ENCODE data around the gene CYP11A1. TPM values are rescaled to one million over a fixed set of nuclear protein-coding genes. Genes with fewer than 3 reads are reported as not detected.

CYP11A1 gene
- total RNA-seq, 4 donors from 2014 or later: 0.15 to 2.5 (median 0.67) TPM

DNA sequence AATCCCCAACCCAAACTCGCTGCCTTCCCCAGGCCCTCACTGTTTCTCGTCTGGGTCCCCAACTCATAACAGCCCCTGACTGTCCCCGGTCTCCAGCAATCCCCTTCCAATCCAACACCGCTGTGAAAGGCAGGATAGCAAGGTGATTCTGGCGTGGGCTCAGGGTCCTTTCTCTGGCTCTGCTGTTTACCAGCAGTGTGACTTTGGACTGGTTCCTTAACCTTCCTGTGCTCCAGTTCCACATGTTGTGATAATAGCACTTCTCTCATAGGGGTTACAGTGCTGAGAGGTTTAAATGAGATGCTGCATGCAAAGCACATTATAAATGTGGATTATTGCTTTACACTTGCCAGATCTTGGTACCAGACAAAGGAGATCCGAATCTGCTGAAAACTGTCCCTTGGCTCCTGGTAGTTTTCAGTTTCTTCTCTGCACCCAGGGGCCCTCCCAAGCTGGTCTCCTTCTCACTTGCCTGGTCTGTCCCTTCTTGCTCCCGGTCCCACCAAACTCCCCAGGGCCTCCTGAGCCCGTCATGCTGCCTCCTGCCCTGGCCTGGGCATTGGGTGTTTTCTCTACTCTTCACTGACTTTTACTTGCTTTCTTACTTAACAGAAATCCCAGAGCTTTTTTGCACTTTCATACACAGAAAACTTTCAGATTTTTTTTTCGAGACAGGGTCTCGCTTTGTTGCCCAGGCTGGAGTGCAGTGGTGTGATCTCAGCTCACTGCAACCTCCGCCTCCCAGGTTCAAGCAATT, 26.8 kb upstream of the CYP11A1 start:
- Histone ChIP-seq H3K4me3 (no peak overlapping the region), H3K27ac (no peak overlapping the region), H3K4me1 (no peaks in the 10 kb centered on the region), H3K27me3 (no peaks in the 10 kb centered on the region), H3K36me3 (no peaks in the 10 kb centered on the region), H3K9me3 (no peaks in the 10 kb centered on the region)
- TF ChIP-seq, protein P1, sequence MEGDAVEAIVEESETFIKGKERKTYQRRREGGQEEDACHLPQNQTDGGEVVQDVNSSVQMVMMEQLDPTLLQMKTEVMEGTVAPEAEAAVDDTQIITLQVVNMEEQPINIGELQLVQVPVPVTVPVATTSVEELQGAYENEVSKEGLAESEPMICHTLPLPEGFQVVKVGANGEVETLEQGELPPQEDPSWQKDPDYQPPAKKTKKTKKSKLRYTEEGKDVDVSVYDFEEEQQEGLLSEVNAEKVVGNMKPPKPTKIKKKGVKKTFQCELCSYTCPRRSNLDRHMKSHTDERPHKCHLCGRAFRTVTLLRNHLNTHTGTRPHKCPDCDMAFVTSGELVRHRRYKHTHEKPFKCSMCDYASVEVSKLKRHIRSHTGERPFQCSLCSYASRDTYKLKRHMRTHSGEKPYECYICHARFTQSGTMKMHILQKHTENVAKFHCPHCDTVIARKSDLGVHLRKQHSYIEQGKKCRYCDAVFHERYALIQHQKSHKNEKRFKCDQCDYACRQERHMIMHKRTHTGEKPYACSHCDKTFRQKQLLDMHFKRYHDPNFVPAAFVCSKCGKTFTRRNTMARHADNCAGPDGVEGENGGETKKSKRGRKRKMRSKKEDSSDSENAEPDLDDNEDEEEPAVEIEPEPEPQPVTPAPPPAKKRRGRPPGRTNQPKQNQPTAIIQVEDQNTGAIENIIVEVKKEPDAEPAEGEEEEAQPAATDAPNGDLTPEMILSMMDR (IDR thresholded peaks at IDR 0.05 in 4 of 5, conservative IDR thresholded peaks at IDR 0.05 in 1 of 5): no peak
- no peak for TF ChIP-seq POLR2A (IDR thresholded peaks at IDR 0.05)
- DNase-seq (no peak), ATAC-seq (no peak)
- in situ Hi-C loops (cut with MboI; ENCODE audit: low sequenced_read_pairs in 4 of 4): loop anchor here in 2 of 4 donors (25.0 kb wide), 1 partner anchor 368 kb away; no protein-coding TSS in a partner anchor
- intact Hi-C loops (cut with DNase I; ENCODE audit: low total_unique reads): no loop called here

- TF ChIP-seq, protein P1 (IDR thresholded peaks at IDR 0.05 in 4 of 5, conservative IDR thresholded peaks at IDR 0.05 in 1 of 5): no peak
- TF ChIP-seq POLR2A (IDR thresholded peaks at IDR 0.05): no peak
- intact Hi-C loops (cut with DNase I; ENCODE audit: low total_unique reads): no loop called here
- in situ Hi-C loops (cut with MboI; ENCODE audit: low sequenced_read_pairs in 4 of 4): loop anchor here in 2 of 4 donors (25.0 kb wide), 1 partner anchor 369 kb away; no protein-coding TSS in a partner anchor
- ATAC-seq (no peak), DNase-seq (no peak)
- Histone ChIP-seq H3K4me3 (no peak overlapping the region), H3K27ac (no peak overlapping the region), H3K4me1 (no peaks in the 10 kb centered on the region), H3K36me3 (no peaks in the 10 kb centered on the region), H3K9me3 (no peaks in the 10 kb centered on the region), H3K27me3 (no peaks in the 10 kb centered on the region)
Observed at GRCh38 chr15:74393423-74393822, 26.0 kb upstream of the CYP11A1 start.

GRCh38 chr15:74392902-74393301, 25.5 kb upstream of the CYP11A1 start:
- intact Hi-C loops (cut with DNase I; ENCODE audit: low total_unique reads): no loop called here
- in situ Hi-C loops (cut with MboI; ENCODE audit: low sequenced_read_pairs in 4 of 4): loop anchor here in 2 of 4 donors (25.0 kb wide), 1 partner anchor 369 kb away; no protein-coding TSS in a partner anchor

DNA sequence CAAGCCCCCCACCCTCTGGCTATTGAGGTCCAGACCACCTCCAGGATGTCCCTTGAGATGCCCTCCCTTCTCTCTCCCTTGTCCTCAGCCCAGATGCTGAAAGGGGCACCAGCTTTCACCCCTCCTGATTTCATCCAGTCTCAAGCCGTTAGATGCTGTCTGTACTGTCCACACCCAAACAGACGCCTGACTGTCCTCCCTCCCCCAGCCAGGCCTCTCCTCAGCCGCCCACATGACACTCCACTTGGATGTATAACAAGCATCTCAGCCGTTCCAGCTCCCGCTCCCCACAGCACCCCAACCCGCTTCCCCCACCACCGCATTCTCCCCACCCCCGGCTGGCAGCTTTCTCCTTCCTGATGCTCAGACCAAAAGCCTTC, 25.0 kb upstream of the CYP11A1 start:
- no peak for ATAC-seq
- in situ Hi-C loops (cut with MboI; ENCODE audit: low sequenced_read_pairs in 4 of 4) (loop anchor here in 2 of 4 donors (25.0 kb wide), 1 partner anchor 370 kb away; no protein-coding TSS in a partner anchor), intact Hi-C loops (cut with DNase I; ENCODE audit: low total_unique reads) (no loop called here)
- H3K27me3 ChIP-seq: no peaks in the 10 kb centered on the region
- H3K27ac ChIP-seq: no peak overlapping the region
- no peak overlapping the region for H3K4me3 ChIP-seq
- no peaks in the 10 kb centered on the region for H3K9me3 ChIP-seq
- no peak for DNase-seq
- no peak for TF ChIP-seq POLR2A (IDR thresholded peaks at IDR 0.05)
- TF ChIP-seq, protein P1 (IDR thresholded peaks at IDR 0.05 in 4 of 5, conservative IDR thresholded peaks at IDR 0.05 in 1 of 5): no peak
- H3K4me1 ChIP-seq: no peaks in the 10 kb centered on the region
- no peaks in the 10 kb centered on the region for H3K36me3 ChIP-seq

More at GRCh38 chr15:74392902-74393301, 25.5 kb upstream of the CYP11A1 start:
- no peak for TF ChIP-seq POLR2A (IDR thresholded peaks at IDR 0.05)
- Histone ChIP-seq H3K9me3 (no peaks in the 10 kb centered on the region), H3K27ac (no peak overlapping the region), H3K4me1 (no peaks in the 10 kb centered on the region), H3K4me3 (no peak overlapping the region), H3K36me3 (no peaks in the 10 kb centered on the region), H3K27me3 (no peaks in the 10 kb centered on the region)
- DNase-seq (no peak), ATAC-seq (no peak)

DNA sequence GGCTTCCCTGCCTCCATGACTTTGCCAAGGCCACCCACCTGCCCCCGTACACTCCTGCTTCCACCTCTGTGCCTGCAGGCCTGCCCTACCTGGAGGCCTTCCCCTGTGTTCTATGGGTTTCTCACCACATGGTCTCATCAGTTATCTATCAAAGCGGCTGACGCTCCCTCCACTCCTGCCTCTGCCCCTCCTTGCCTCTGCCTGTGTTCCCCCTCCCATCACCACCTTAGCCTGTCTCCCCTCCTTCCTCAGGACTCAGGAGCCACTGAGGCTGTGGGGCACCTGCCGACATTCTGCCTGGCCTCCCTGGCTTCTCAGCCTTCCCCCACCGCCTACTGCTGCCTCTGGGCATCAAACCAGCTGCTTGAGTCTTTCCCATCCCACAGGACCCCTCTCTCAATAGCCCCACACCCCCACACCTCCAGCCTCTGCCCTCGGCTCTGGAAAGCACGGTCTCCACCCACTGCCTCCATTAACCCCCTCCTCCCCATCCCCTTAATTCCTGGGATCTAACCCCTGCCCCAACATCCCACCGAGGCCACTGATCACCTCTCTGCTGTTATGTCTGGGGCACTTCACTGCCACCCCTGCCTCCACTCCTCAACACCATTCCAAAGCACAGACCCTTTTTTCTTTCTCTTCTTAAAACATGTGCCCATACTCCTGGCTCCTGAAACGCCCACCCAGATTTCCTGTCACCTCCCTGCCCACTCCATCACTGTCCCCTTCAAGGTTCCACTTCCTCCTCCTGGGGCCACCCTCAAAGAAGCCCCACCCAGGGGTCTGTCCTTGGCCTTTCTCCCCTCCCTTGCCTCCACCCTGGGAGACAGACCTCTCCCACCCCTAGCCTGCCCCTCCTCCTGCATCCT, 24.4 kb upstream of the CYP11A1 start:
- no peak overlapping the region for H3K27ac ChIP-seq
- DNase-seq (no peak), ATAC-seq (no peak)
- TF ChIP-seq POLR2A (IDR thresholded peaks at IDR 0.05): no peak
- TF ChIP-seq, protein P1 (IDR thresholded peaks at IDR 0.05 in 4 of 5, conservative IDR thresholded peaks at IDR 0.05 in 1 of 5): no peak
- no peaks in the 10 kb centered on the region for H3K36me3 ChIP-seq
- H3K4me1 ChIP-seq: no peaks in the 10 kb centered on the region
- no peak overlapping the region for H3K4me3 ChIP-seq
- intact Hi-C loops (cut with DNase I; ENCODE audit: low total_unique reads): no loop called here
- H3K27me3 ChIP-seq: no peaks in the 10 kb centered on the region
- in situ Hi-C loops (cut with MboI; ENCODE audit: low sequenced_read_pairs in 4 of 4): loop anchor here in 2 of 4 donors (25.0 kb wide), 1 partner anchor 370 kb away; no protein-coding TSS in a partner anchor
- no peaks in the 10 kb centered on the region for H3K9me3 ChIP-seq

Measured in gastrocnemius medialis (tissue), 4 donors.